Midbrain (tissue), 1 donor: ENCODE measurements around the gene ST8SIA2.
A peak's percentile ranks its signal among the peaks of the same experiment; 100 is the strongest.

Experiments
- DNase-seq: peaks from one replicate; lab custom pipeline; 2025; lab: John Stamatoyannopoulos, UW

Gene ST8SIA2

GRCh38 chr15:92393071-92393979 lies at the start of gene ST8SIA2:
ST8SIA2 (plus strand) TSS chr15:92393881; CDS start chr15:92394065, 184 bp downstream.
- DNase-seq = no peak

GRCh38 chr15:92343924-92344643 lies 49.6 kb upstream of the ST8SIA2 start:
- peak; percentile 29 for DNase-seq

GRCh38 chr15:92346063-92346462 lies 47.6 kb upstream of the ST8SIA2 start:
- no peak for DNase-seq

- no peak for DNase-seq
Measured at GRCh38 chr15:92355307-92355706, 38.4 kb upstream of the ST8SIA2 start.

- no peak for DNase-seq
Measured at GRCh38 chr15:92361321-92362000, 32.2 kb upstream of the ST8SIA2 start.

- no peak for DNase-seq
Measured at GRCh38 chr15:92362001-92362350, 31.7 kb upstream of the ST8SIA2 start.

GRCh38 chr15:92365084-92365483 lies 28.6 kb upstream of the ST8SIA2 start:
- DNase-seq = no peak

- no peak for DNase-seq
Measured at GRCh38 chr15:92365906-92366305, 27.8 kb upstream of the ST8SIA2 start.

GRCh38 chr15:92366381-92366780 lies 27.3 kb upstream of the ST8SIA2 start:
- DNase-seq = no peak

- no peak for DNase-seq
Measured at GRCh38 chr15:92375057-92375456, 18.6 kb upstream of the ST8SIA2 start.

- no peak for DNase-seq
Measured at GRCh38 chr15:92376109-92376508, 17.6 kb upstream of the ST8SIA2 start.

GRCh38 chr15:92377083-92377789 lies 16.4 kb upstream of the ST8SIA2 start:
- no peak for DNase-seq

GRCh38 chr15:92383519-92384324 lies 10.0 kb upstream of the ST8SIA2 start:
- no peak for DNase-seq

GRCh38 chr15:92384381-92384780 lies 9.3 kb upstream of the ST8SIA2 start:
- DNase-seq = no peak

- no peak for DNase-seq
Measured at GRCh38 chr15:92385096-92385495, 8.6 kb upstream of the ST8SIA2 start.

GRCh38 chr15:92391640-92392039 lies 2.0 kb upstream of the ST8SIA2 start:
- no peak for DNase-seq

GRCh38 chr15:92392462-92392861 lies 1.2 kb upstream of the ST8SIA2 start:
- DNase-seq = no peak

GRCh38 chr15:92393980-92394308 lies 263 bp downstream of the ST8SIA2 start:
- DNase-seq = no peak

GRCh38 chr15:92394309-92395097 lies 822 bp downstream of the ST8SIA2 start:
- no peak for DNase-seq

GRCh38 chr15:92395098-92395635 lies 1.5 kb downstream of the ST8SIA2 start:
- DNase-seq = no peak
